BJ (cell line): ENCODE measurements around the gene TRMO. TPM values are rescaled to one million over a fixed set of nuclear protein-coding genes. Genes with fewer than 3 reads are reported as not detected.

Source experiments
- CTCF ChIA-PET: fragments of 350-600 bp; formaldehyde crosslinking; extraction: SDS; loops from one replicate; lab custom pipeline; 2021; ENCODE audit warnings: antibody characterized with exemption, inconsistent platforms; lab: Yijun Ruan, JAX
- POLR2A ChIA-PET: fragments of 300-600 bp; sonication (Branson Sonifier 250); formaldehyde crosslinking; extraction: SDS; loops from one replicate; lab custom pipeline; 2021; ENCODE audit warnings: antibody characterized with exemption; lab: Charles Lee
- DNase-seq: peaks from one replicate; pipeline ENCODE4 v3.0.0-alpha.2; 2011; ENCODE audit warnings: low read depth
- H3K27me3 ChIP-seq: 2 replicates; pipeline ENCODE4 v1.6.0; 2011; ENCODE audit warnings: low read length; ENCODE audit not compliant: control insufficient read depth, insufficient read depth
- H3K36me3 ChIP-seq: 2 replicates; pipeline ENCODE4 v1.5.1; 2011; ENCODE audit warnings: low read length; ENCODE audit not compliant: control insufficient read depth, insufficient read depth
- H3K4me3 ChIP-seq: 2 replicates; pipeline ENCODE4 v1.5.1; 2011; ENCODE audit warnings: low read depth, mild to moderate bottlenecking, control low read depth, low read length
- CTCF ChIP-seq: IDR thresholded peaks from 2 replicates; pipeline ENCODE4 v1.5.1; 2011; ENCODE audit warnings: low read depth, mild to moderate bottlenecking, control low read depth, inconsistent platforms, low read length, moderate library complexity; ENCODE audit not compliant: insufficient read depth
- polyA plus RNA-seq: library from polyadenylated mRNA; depleted of rRNA; stranded (reverse); fragments of >200 nt; gene quantifications from 2 replicates; pipeline ENCODE4 v1.2.3, GENCODE V29; 2011; rRNA removed
- small RNA-seq: library from RNA; depleted of rRNA; stranded (forward); fragments of <200 nt; gene quantifications from one replicate; pipeline ENCODE3, GENCODE V24; 2012; ENCODE audit warnings: low replicate concordance, low read depth; ENCODE audit not compliant: insufficient read length

TRMO gene
- polyA plus RNA-seq, 1 experiment: 11.2 TPM

DNA sequence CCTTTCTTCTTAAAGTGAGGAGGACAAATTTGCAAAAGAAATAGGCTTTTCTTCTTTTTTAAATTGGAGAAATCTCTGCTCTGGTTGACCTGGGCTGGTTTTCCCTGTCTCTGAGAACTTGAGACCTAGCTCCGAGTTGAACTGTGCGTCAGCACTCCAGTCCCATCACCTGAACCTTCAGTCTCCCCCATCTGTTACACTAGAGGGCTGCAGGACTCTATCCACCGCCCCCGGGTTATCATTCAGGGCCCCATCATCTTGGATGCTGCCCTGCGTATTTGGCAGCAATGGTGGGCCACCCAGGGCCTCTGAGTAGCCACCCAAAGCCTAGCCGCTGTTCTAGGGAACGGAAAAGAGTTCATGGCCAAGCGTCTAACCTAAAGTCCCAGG is 66.8 kb downstream of the TRMO start:
- peaks cover 73% of the 10 kb centered on the region for H3K27me3 ChIP-seq
- POLR2A ChIA-PET: no interaction called here
- DNase-seq: no peak
- TF ChIP-seq CTCF: no peak
- CTCF ChIA-PET: no interaction called here
- H3K4me3 ChIP-seq: no peak overlapping the region
- no peaks in the 10 kb centered on the region for H3K36me3 ChIP-seq

- Histone ChIP-seq H3K27me3 (peaks cover 75% of the 10 kb centered on the region), H3K36me3 (no peaks in the 10 kb centered on the region), H3K4me3 (no peak overlapping the region)
- ChIA-PET CTCF (interaction anchor here (1.2 to 1.4 kb wide), 2 partner anchors 12 to 15 kb away, joined by 3 to 7 read pairs; no protein-coding TSS in a partner anchor), POLR2A (no interaction called here)
- DNase-seq: no peak
- no peak for TF ChIP-seq CTCF
These were observed 67.4 kb downstream of the TRMO start for GRCh38 chr9:97854696-97855485.

Small RNA genes lying within 50 kb of the gene (small RNA-seq; reads per million reads assigned to genes)
- gene RF00019: not detected

Other genes starting within 250 kb of the TRMO start
- 1.4 and 2.2 TPM in 2 replicates for gene XPA, start 225.2 kb downstream of the TRMO start, polyA plus RNA-seq
- gene FOXE1, start 69.3 kb downstream of the TRMO start, polyA plus RNA-seq: 4.9 and 5.3 TPM in 2 replicates
- not detected in 2 replicates for gene HEMGN, start 15.7 kb upstream of the TRMO start, polyA plus RNA-seq
- gene ANP32B, start 60.8 kb upstream of the TRMO start, polyA plus RNA-seq: 18.3 and 40.5 TPM in 2 replicates
- gene NANS, start 134.2 kb upstream of the TRMO start, polyA plus RNA-seq: 142 TPM in 2 replicates
- 9.9 and 10.1 TPM in 2 replicates for gene TRIM14, start 196.7 kb upstream of the TRMO start, polyA plus RNA-seq